NCI-H2081 (cell line): ENCODE measurements around the gene C12orf42.
"Not testable (repeated sequence)": the region's sequence is repeated elsewhere in the genome, so short reads cannot be mapped to it uniquely, and the experiment has no call there.

Experiments
- DNase-seq, 2 experiments: peaks; one replicate each; lab custom pipeline; 2025; lab: John Stamatoyannopoulos, UW

The C12orf42 gene

GRCh38 chr12:103424849-103425586 is 70.8 kb downstream of the C12orf42 start:
- not testable (repeated sequence) for DNase-seq

- no peak for DNase-seq
These were observed 72.3 kb downstream of the C12orf42 start for GRCh38 chr12:103423516-103423910.

GRCh38 chr12:103422746-103423515 is 72.8 kb downstream of the C12orf42 start:
- DNase-seq = peak; percentile 86 to 96

- peak; percentile 44 to 71 for DNase-seq
These were observed 73.4 kb downstream of the C12orf42 start for GRCh38 chr12:103422328-103422727.

GRCh38 chr12:103421402-103421801 is 74.4 kb downstream of the C12orf42 start:
- no peak for DNase-seq

GRCh38 chr12:103415681-103416080 is 80.1 kb downstream of the C12orf42 start:
- DNase-seq = peak in 1 of 2 experiments; percentile 53

- peak in 1 of 2 experiments; percentile 63 for DNase-seq
These were observed 94.3 kb downstream of the C12orf42 start for GRCh38 chr12:103401421-103401820.

- DNase-seq = no peak
These were observed 95.8 kb downstream of the C12orf42 start for GRCh38 chr12:103399986-103400385.

- DNase-seq = peak; percentile 62 to 92
These were observed 98.2 kb downstream of the C12orf42 start for GRCh38 chr12:103397536-103397935.

- DNase-seq = no peak
These were observed 103.0 kb downstream of the C12orf42 start for GRCh38 chr12:103392722-103393121.

GRCh38 chr12:103391103-103391502 is 104.7 kb downstream of the C12orf42 start:
- no peak for DNase-seq

- peak; percentile 38 to 80 for DNase-seq
These were observed 108.4 kb downstream of the C12orf42 start for GRCh38 chr12:103387385-103387784.

- DNase-seq = no peak
These were observed 109.3 kb downstream of the C12orf42 start for GRCh38 chr12:103386451-103386850.

GRCh38 chr12:103382736-103383346 is 112.9 kb downstream of the C12orf42 start:
- DNase-seq = no peak

GRCh38 chr12:103382119-103382518 is 113.6 kb downstream of the C12orf42 start:
- no peak for DNase-seq

GRCh38 chr12:103379670-103380069 is 116.1 kb downstream of the C12orf42 start:
- DNase-seq = peak in 1 of 2 experiments; percentile 61

GRCh38 chr12:103373088-103373523 is 122.7 kb downstream of the C12orf42 start:
- peak; percentile 94 to 99 for DNase-seq

- no peak for DNase-seq
These were observed 125.8 kb downstream of the C12orf42 start for GRCh38 chr12:103369929-103370328.

GRCh38 chr12:103368167-103368566 is 127.6 kb downstream of the C12orf42 start:
- DNase-seq = no peak

- DNase-seq = no peak
These were observed 141.4 kb downstream of the C12orf42 start for GRCh38 chr12:103354403-103354802.

GRCh38 chr12:103353913-103354312 is 141.9 kb downstream of the C12orf42 start:
- no peak for DNase-seq

- no peak for DNase-seq
These were observed 145.7 kb downstream of the C12orf42 start for GRCh38 chr12:103350116-103350515.

- DNase-seq = no peak
These were observed 146.8 kb downstream of the C12orf42 start for GRCh38 chr12:103348935-103349334.
